Measurements from ENCODE around the gene TBC1D10A.

- TF ChIP-seq SIN3A (IDR thresholded peaks at IDR 0.05; ENCODE audit: low read depth) (no peak), POLR2A (IDR thresholded peaks at IDR 0.05; ENCODE audit: borderline replicate concordance, extremely low read depth, insufficient read depth, insufficient read length) (no peak), EZH2phosphoT487 (IDR thresholded peaks at IDR 0.05; ENCODE audit: borderline replicate concordance) (no peak), CTCF (IDR thresholded peaks at IDR 0.05 in 2 of 3, conservative IDR thresholded peaks at IDR 0.05 in 1 of 3; ENCODE audit: borderline replicate concordance in 1 of 3, insufficient read depth in 1 of 3, low read depth in 2 of 3, low read length in 2 of 3) (no peak), EZH2 (IDR thresholded peaks at IDR 0.05) (no peak), SP1 (IDR thresholded peaks at IDR 0.05; ENCODE audit: low read depth) (no peak)
Measured at GRCh38 chr22:30313527-30314363, 13.0 kb downstream of the TBC1D10A start.

Data from HCT116 (cell line).